Measurements from ENCODE around the gene CCDC175.

GRCh38 chr14:59482541-59483331 lies 93.9 kb downstream of the CCDC175 start:
- no peak for TF ChIP-seq CTCF (IDR thresholded peaks at IDR 0.05)
- no peak for TF ChIP-seq POLR2A (IDR thresholded peaks at IDR 0.05; ENCODE audit: low read length)
- no peak; a peak in 1 of 5 replicates for TF ChIP-seq JUN (IDR thresholded peaks at IDR 0.05)
- TF ChIP-seq HOXA7 (CRISPR knock-in tag; IDR thresholded peaks at IDR 0.05): 0 out of 2 replicates have a peak, but pooled peaks have one; percentile 67
- 0 out of 2 replicates have a peak, but pooled peaks have one; percentile 5 for TF ChIP-seq MYC (IDR thresholded peaks at IDR 0.05; ENCODE audit: borderline replicate concordance, low read length)
- peak in 1 of 2 experiments; percentile 35; a peak in 1 of 5 replicates for TF ChIP-seq EP300 (IDR thresholded peaks at IDR 0.05)
- TF ChIP-seq CHD2 (IDR thresholded peaks at IDR 0.05; ENCODE audit: low read length, partially characterized antibody): no peak
- TF ChIP-seq CBX8 (IDR thresholded peaks at IDR 0.05): no peak
- TF ChIP-seq SMC3 (IDR thresholded peaks at IDR 0.05): no peak
- no peak for TF ChIP-seq ZC3H11A (IDR thresholded peaks at IDR 0.05)
- TF ChIP-seq CBX2 (IDR thresholded peaks at IDR 0.05; ENCODE audit: borderline replicate concordance, low read depth): no peak
